HepG2 (cell line): ENCODE results near the gene CPB1. TPM values are rescaled to one million over a fixed set of nuclear protein-coding genes. Genes with fewer than 3 reads are reported as not detected.

Experiments
- ATAC-seq: fragments of 200-7000 bp; cut with Tn5 transposase; 3 replicates; pipeline ENCODE4 v1.9.1; 2020; ENCODE audit warnings: mild to moderate bottlenecking, moderate library complexity
- BruUV-seq: library from RNA; stranded (reverse); fragments of 400-500 nt; replicated peaks from 2 replicates; lab custom pipeline; 2021; lab: Mats Ljungman, UMichigan
- CTCF ChIA-PET: fragments of 300-600 bp; formaldehyde crosslinking; extraction: SDS; loops from one replicate; lab custom pipeline; 2021; ENCODE audit warnings: low total read pairs, inconsistent platforms, low intra/inter-chr PET ratio; lab: Yijun Ruan, JAX
- POLR2A ChIA-PET: fragments of 350-600 bp; sonication (Branson Sonifier 250); formaldehyde crosslinking; loops from one replicate; lab custom pipeline; 2020; ENCODE audit warnings: antibody characterized with exemption, inconsistent platforms; lab: Yijun Ruan, JAX
- DNase-seq: peaks from one replicate; pipeline ENCODE4 v3.0.0-alpha.2; 2015; ENCODE audit warnings: low spot score
- FAIRE-seq: peaks from 3 replicates; lab custom pipeline; 2011; peaks lifted over from hg19 to GRCh38; lab: Jason Lieb, UNC
- H2AFZ ChIP-seq: one replicate; pipeline ENCODE4 v1.6.1; 2011; ENCODE audit warnings: low read length, inconsistent platforms
- H3K27ac ChIP-seq: fragments of 300-600 bp; 3 replicates; pipeline ENCODE4 v1.8.0; 2011; ENCODE audit warnings: mixed run types, mild to moderate bottlenecking, mixed read lengths, low read length, inconsistent platforms; ENCODE audit not compliant: insufficient read depth; ENCODE audit errors: extremely low read length
- H3K27me3 ChIP-seq, 2 experiments: fragments of 200-600 bp in 1 of 2; 2 replicates in 1 of 2; 3 replicates in 1 of 2; pipeline versions ENCODE4 v1.6.0 to v1.8.0; 2011; ENCODE audit warnings: low read length in 2 of 2, mild to moderate bottlenecking in 2 of 2, moderate library complexity in 2 of 2, inconsistent platforms in 1 of 2; ENCODE audit not compliant: insufficient read depth in 2 of 2, control insufficient read depth in 1 of 2
- H3K36me3 ChIP-seq, 2 experiments: fragments of 200-600 bp in 1 of 2; replicated peaks in 1 of 2; 2 replicates in 1 of 2; 3 replicates in 1 of 2; pipeline versions ENCODE4 v1.5.1 to v1.8.0; 2011; ENCODE audit warnings: low read length in 2 of 2, inconsistent platforms in 1 of 2; ENCODE audit not compliant: insufficient read depth in 2 of 2, control insufficient read depth in 1 of 2
- H3K4me1 ChIP-seq: 2 replicates; pipeline ENCODE4 v1.5.1; 2012; ENCODE audit warnings: low read length, inconsistent platforms; ENCODE audit not compliant: insufficient read depth
- H3K4me2 ChIP-seq: 2 replicates; pipeline ENCODE4 v1.6.0; 2011; ENCODE audit warnings: low read depth, low read length, inconsistent platforms
- H3K4me3 ChIP-seq, 3 experiments: fragments of 200-600 bp in 1 of 3; sonication (generic), shearing (Covaris generic) in 1 of 3; replicated peaks in 1 of 3; 2 replicates each; pipeline ENCODE4 v1.5.1; 2011 to 2016; ENCODE audit warnings: low read length in 3 of 3, inconsistent platforms in 2 of 3, low read depth in 2 of 3, mild to moderate bottlenecking in 2 of 3, control low read depth in 1 of 3, mixed read lengths in 1 of 3; ENCODE audit not compliant: insufficient read depth in 1 of 3
- H3K79me2 ChIP-seq: one replicate; pipeline ENCODE4 v1.6.1; 2011; ENCODE audit warnings: low read length, inconsistent platforms; ENCODE audit not compliant: insufficient read depth
- H3K9ac ChIP-seq: 2 replicates; pipeline ENCODE4 v1.6.0; 2011; ENCODE audit warnings: mild to moderate bottlenecking, low read depth, low read length, inconsistent platforms; ENCODE audit not compliant: insufficient read depth
- H3K9me3 ChIP-seq: 2 replicates; pipeline ENCODE4 v1.5.1; 2012; ENCODE audit warnings: mild to moderate bottlenecking, low read length
- H4K20me1 ChIP-seq: 2 replicates; pipeline ENCODE4 v1.6.0; 2011; ENCODE audit warnings: inconsistent platforms, mild to moderate bottlenecking, low read length, moderate library complexity; ENCODE audit not compliant: insufficient read depth
- CBX1 ChIP-seq: IDR thresholded peaks from one replicate; pipeline ENCODE4 v1.6.1; 2016; ENCODE audit warnings: antibody characterized with exemption, low read depth
- CEBPB ChIP-seq: IDR thresholded peaks from 2 replicates; pipeline ENCODE4 v1.6.1; 2011; ENCODE audit warnings: low read depth, low read length, improper control_type of control experiment, borderline replicate concordance
- ONECUT2 ChIP-seq: sonication (generic); formaldehyde crosslinking; IDR thresholded peaks from 2 replicates; pipeline ENCODE4 v1.4.0; 2020; ENCODE audit warnings: missing genetic modification reagents
- ZFP37 ChIP-seq: sonication (generic); formaldehyde crosslinking; IDR thresholded peaks from 2 replicates; pipeline ENCODE4 v1.4.0; 2020; ENCODE audit warnings: missing genetic modification reagents, borderline replicate concordance
- ZNF333 ChIP-seq: sonication (generic); formaldehyde crosslinking; IDR thresholded peaks from 2 replicates; pipeline ENCODE4 v1.4.0; 2020; ENCODE audit warnings: mild to moderate bottlenecking, missing genetic modification reagents, borderline replicate concordance
- ZNF543 ChIP-seq: sonication (generic); formaldehyde crosslinking; IDR thresholded peaks from 2 replicates; pipeline ENCODE4 v1.4.0; 2020; ENCODE audit warnings: mild to moderate bottlenecking, missing genetic modification reagents
- ZNF670 ChIP-seq: sonication (generic); formaldehyde crosslinking; IDR thresholded peaks from 2 replicates; pipeline ENCODE4 v1.8.0; 2022; ENCODE audit warnings: mild to moderate bottlenecking, missing genetic modification reagents, borderline replicate concordance
- ZSCAN22 ChIP-seq: sonication (generic); formaldehyde crosslinking; IDR thresholded peaks from 2 replicates; pipeline ENCODE4 v1.4.0; 2020; ENCODE audit warnings: mild to moderate bottlenecking, missing genetic modification reagents
- WGBS: methylation state at CpG from one replicate; pipeline ENCODE4 v1.1.6; 2017; ENCODE audit warnings: low lambda C conversion rate; 5-methylcytosine and 5-hydroxymethylcytosine counted together
- in situ Hi-C: cut with HindIII; loops from 2 replicates; pipeline ENCODE4 v1.10.0; 2017; ENCODE audit warnings: low pct_unique_long_range_greater_than_20kb; ENCODE audit not compliant: extremely low pct_ligation_motif_present
- intact Hi-C: fragments of 100-400 bp; cut with micrococcal nuclease; formaldehyde crosslinking; loops from one replicate; pipeline ENCODE4 v1.10.0; 2022; ENCODE audit not compliant: unreplicated experiment
- polyA plus RNA-seq, 8 experiments: library from polyadenylated mRNA; depleted of rRNA in 3 of 8; stranded (reverse) in 7 of 8; unstranded in 1 of 8; fragments of >200 nt; fragmentation: Illumina TruSeq in 4 of 8; extraction: Trizol in 4 of 8; gene quantifications; 2 replicates each; pipeline versions ENCODE4 v1.2.1 to v1.2.3, GENCODE V29; 2011 to 2016; ENCODE audit warnings: low read depth in 4 of 8, missing spikeins in 1 of 8, mixed read lengths in 1 of 8; ENCODE audit not compliant: insufficient read depth in 1 of 8
- total RNA-seq, 5 experiments: library from RNA; depleted of rRNA; stranded (reverse); fragments of >200 nt; fragmentation: Illumina TruSeq; extraction: Trizol; gene quantifications; 2 replicates each; pipeline ENCODE4 v1.2.3, GENCODE V29; 2016; ENCODE audit warnings: low read depth in 1 of 5
- TF ChIP-seq, protein P1 (sequence below): sonication (generic); formaldehyde crosslinking; IDR thresholded peaks from 2 replicates; pipeline ENCODE4 v1.5.0; 2020; ENCODE audit warnings: missing genetic modification reagents
- TF ChIP-seq, protein P2 (sequence below): sonication (generic); formaldehyde crosslinking; IDR thresholded peaks from 2 replicates; pipeline ENCODE4 v1.5.0; 2020; ENCODE audit warnings: mild to moderate bottlenecking, missing genetic modification reagents
- TF ChIP-seq, protein P3 (sequence below): sonication (generic); formaldehyde crosslinking; IDR thresholded peaks from 2 replicates; pipeline ENCODE4 v1.4.0; 2020; ENCODE audit warnings: missing genetic modification reagents
- TF ChIP-seq, protein P4 (sequence below): sonication (generic); formaldehyde crosslinking; IDR thresholded peaks from 2 replicates; pipeline ENCODE4 v1.8.0; 2022; ENCODE audit warnings: missing genetic modification reagents, mild to moderate bottlenecking, moderate library complexity, borderline replicate concordance
- TF ChIP-seq, protein P5 (sequence below): IDR thresholded peaks from 2 replicates; pipeline ENCODE4 v1.6.1; 2018; ENCODE audit warnings: missing genetic modification reagents, mild to moderate bottlenecking, missing compliant biosample characterization
- TF ChIP-seq, protein P6 (sequence below): sonication (generic); formaldehyde crosslinking; IDR thresholded peaks from 2 replicates; pipeline ENCODE4 v1.5.0; 2020; ENCODE audit warnings: missing genetic modification reagents

The CPB1 gene
- total and polyA plus RNA-seq, 2 of the 13 experiments (the other 11 are each of a cell fraction or from before 2014, with no cell fraction given) = not detected

DNA sequence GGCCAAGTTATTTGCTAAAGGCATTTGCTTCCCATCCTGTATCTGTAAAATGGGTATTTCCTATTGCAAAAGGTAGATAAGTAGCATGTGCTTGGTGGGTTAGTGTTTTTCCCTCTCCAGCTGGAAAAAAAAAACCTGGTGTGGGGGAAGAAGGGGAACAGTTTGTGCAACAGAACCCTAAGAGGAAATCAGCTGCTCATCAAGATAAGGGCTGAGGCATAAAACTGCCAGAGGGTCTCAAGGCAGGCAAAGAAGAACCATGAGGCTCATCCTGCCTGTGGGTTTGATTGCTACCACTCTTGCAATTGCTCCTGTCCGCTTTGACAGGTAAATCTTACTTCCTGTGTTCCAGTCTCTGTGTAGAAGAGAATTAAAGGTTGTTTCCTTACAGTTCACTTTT, 37.4 kb downstream of the CPB1 start, which contains the start of gene CPA3:
CPA3 (plus strand) TSS at position 248 of the 400 bp plus-strand sequence; CDS start at position 260, 12 bp downstream.
- BruUV-seq = no TSS peak
- H4K20me1 ChIP-seq = no peaks in the 10 kb centered on the region
- H2AFZ ChIP-seq = no peak within 1 kb of the TSS
- DNase-seq (no peak), ATAC-seq (no peak), FAIRE-seq (no peak)
- H3K27ac ChIP-seq = no peak within 1 kb of the TSS
- H3K9ac ChIP-seq = no peak within 1 kb of the TSS
- 8% methylated on average over 1 of the region's 1 CpG for WGBS
- no peaks in the 10 kb centered on the region for H3K9me3 ChIP-seq
- H3K79me2 ChIP-seq = no peaks in the 10 kb centered on the region
- no peaks in the 10 kb centered on the region; a peak in 1 of 5 replicates for H3K27me3 ChIP-seq
- ChIA-PET POLR2A (no interaction called here), CTCF (no interaction called here)
- H3K4me3 ChIP-seq = no peak within 1 kb of the TSS
- no peaks in the 10 kb centered on the region for H3K4me1 ChIP-seq
- no peaks in the 10 kb centered on the region for H3K36me3 ChIP-seq
- no peak within 1 kb of the TSS for H3K4me2 ChIP-seq
- in situ Hi-C loops (no loop called here), intact Hi-C loops (no loop called here)
- TF ChIP-seq, protein P1, sequence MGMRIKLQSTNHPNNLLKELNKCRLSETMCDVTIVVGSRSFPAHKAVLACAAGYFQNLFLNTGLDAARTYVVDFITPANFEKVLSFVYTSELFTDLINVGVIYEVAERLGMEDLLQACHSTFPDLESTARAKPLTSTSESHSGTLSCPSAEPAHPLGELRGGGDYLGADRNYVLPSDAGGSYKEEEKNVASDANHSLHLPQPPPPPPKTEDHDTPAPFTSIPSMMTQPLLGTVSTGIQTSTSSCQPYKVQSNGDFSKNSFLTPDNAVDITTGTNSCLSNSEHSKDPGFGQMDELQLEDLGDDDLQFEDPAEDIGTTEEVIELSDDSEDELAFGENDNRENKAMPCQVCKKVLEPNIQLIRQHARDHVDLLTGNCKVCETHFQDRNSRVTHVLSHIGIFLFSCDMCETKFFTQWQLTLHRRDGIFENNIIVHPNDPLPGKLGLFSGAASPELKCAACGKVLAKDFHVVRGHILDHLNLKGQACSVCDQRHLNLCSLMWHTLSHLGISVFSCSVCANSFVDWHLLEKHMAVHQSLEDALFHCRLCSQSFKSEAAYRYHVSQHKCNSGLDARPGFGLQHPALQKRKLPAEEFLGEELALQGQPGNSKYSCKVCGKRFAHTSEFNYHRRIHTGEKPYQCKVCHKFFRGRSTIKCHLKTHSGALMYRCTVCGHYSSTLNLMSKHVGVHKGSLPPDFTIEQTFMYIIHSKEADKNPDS (CRISPR knock-in tag) = no peak
- TF ChIP-seq ZNF543 (CRISPR knock-in tag) = no peak
- TF ChIP-seq CBX1 = no peak
- no peak for TF ChIP-seq ZSCAN22 (CRISPR knock-in tag)
- TF ChIP-seq ZNF670 (CRISPR knock-in tag) = no peak
- TF ChIP-seq, protein P2, sequence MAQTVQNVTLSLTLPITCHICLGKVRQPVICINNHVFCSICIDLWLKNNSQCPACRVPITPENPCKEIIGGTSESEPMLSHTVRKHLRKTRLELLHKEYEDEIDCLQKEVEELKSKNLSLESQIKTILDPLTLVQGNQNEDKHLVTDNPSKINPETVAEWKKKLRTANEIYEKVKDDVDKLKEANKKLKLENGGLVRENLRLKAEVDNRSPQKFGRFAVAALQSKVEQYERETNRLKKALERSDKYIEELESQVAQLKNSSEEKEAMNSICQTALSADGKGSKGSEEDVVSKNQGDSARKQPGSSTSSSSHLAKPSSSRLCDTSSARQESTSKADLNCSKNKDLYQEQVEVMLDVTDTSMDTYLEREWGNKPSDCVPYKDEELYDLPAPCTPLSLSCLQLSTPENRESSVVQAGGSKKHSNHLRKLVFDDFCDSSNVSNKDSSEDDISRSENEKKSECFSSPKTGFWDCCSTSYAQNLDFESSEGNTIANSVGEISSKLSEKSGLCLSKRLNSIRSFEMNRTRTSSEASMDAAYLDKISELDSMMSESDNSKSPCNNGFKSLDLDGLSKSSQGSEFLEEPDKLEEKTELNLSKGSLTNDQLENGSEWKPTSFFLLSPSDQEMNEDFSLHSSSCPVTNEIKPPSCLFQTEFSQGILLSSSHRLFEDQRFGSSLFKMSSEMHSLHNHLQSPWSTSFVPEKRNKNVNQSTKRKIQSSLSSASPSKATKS (CRISPR knock-in tag) = no peak
- TF ChIP-seq, protein P3, sequence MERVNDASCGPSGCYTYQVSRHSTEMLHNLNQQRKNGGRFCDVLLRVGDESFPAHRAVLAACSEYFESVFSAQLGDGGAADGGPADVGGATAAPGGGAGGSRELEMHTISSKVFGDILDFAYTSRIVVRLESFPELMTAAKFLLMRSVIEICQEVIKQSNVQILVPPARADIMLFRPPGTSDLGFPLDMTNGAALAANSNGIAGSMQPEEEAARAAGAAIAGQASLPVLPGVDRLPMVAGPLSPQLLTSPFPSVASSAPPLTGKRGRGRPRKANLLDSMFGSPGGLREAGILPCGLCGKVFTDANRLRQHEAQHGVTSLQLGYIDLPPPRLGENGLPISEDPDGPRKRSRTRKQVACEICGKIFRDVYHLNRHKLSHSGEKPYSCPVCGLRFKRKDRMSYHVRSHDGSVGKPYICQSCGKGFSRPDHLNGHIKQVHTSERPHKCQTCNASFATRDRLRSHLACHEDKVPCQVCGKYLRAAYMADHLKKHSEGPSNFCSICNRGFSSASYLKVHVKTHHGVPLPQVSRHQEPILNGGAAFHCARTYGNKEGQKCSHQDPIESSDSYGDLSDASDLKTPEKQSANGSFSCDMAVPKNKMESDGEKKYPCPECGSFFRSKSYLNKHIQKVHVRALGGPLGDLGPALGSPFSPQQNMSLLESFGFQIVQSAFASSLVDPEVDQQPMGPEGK (CRISPR knock-in tag) = no peak
- no peak for TF ChIP-seq CEBPB
- no peak for TF ChIP-seq ZFP37 (CRISPR knock-in tag)
- TF ChIP-seq ONECUT2 (CRISPR knock-in tag) = no peak
- TF ChIP-seq, protein P4, sequence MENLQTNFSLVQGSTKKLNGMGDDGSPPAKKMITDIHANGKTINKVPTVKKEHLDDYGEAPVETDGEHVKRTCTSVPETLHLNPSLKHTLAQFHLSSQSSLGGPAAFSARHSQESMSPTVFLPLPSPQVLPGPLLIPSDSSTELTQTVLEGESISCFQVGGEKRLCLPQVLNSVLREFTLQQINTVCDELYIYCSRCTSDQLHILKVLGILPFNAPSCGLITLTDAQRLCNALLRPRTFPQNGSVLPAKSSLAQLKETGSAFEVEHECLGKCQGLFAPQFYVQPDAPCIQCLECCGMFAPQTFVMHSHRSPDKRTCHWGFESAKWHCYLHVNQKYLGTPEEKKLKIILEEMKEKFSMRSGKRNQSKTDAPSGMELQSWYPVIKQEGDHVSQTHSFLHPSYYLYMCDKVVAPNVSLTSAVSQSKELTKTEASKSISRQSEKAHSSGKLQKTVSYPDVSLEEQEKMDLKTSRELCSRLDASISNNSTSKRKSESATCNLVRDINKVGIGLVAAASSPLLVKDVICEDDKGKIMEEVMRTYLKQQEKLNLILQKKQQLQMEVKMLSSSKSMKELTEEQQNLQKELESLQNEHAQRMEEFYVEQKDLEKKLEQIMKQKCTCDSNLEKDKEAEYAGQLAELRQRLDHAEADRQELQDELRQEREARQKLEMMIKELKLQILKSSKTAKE (CRISPR knock-in tag) = no peak
- TF ChIP-seq, protein P5, sequence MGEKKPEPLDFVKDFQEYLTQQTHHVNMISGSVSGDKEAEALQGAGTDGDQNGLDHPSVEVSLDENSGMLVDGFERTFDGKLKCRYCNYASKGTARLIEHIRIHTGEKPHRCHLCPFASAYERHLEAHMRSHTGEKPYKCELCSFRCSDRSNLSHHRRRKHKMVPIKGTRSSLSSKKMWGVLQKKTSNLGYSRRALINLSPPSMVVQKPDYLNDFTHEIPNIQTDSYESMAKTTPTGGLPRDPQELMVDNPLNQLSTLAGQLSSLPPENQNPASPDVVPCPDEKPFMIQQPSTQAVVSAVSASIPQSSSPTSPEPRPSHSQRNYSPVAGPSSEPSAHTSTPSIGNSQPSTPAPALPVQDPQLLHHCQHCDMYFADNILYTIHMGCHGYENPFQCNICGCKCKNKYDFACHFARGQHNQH (CRISPR knock-in tag) = no peak
- TF ChIP-seq ZNF333 = no peak
- TF ChIP-seq, protein P6, sequence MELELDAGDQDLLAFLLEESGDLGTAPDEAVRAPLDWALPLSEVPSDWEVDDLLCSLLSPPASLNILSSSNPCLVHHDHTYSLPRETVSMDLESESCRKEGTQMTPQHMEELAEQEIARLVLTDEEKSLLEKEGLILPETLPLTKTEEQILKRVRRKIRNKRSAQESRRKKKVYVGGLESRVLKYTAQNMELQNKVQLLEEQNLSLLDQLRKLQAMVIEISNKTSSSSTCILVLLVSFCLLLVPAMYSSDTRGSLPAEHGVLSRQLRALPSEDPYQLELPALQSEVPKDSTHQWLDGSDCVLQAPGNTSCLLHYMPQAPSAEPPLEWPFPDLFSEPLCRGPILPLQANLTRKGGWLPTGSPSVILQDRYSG (CRISPR knock-in tag) = no peak
